K562 (cell line): ENCODE results near the gene BEST4.

Source experiments
- SMC3 ChIP-seq: conservative IDR thresholded peaks from 2 replicates; pipeline ENCODE4 v1.6.1; 2011; ENCODE audit warnings: low read depth, low read length, improper control_type of control experiment; ENCODE audit not compliant: insufficient read depth
- TF ChIP-seq, protein P1 (sequence below), 3 experiments: IDR thresholded peaks in 2 of 3; conservative IDR thresholded peaks in 1 of 3; 2 replicates each; pipeline ENCODE4 v1.5.1; 2011 to 2012; ENCODE audit warnings: low read length in 3 of 3, mild to moderate bottlenecking in 3 of 3, control low read depth in 2 of 3, improper control_type of control experiment in 1 of 3, inconsistent platforms in 1 of 3, low read depth in 1 of 3, mixed read lengths in 1 of 3, moderate library complexity in 1 of 3; ENCODE audit not compliant: insufficient read depth in 2 of 3

DNA sequence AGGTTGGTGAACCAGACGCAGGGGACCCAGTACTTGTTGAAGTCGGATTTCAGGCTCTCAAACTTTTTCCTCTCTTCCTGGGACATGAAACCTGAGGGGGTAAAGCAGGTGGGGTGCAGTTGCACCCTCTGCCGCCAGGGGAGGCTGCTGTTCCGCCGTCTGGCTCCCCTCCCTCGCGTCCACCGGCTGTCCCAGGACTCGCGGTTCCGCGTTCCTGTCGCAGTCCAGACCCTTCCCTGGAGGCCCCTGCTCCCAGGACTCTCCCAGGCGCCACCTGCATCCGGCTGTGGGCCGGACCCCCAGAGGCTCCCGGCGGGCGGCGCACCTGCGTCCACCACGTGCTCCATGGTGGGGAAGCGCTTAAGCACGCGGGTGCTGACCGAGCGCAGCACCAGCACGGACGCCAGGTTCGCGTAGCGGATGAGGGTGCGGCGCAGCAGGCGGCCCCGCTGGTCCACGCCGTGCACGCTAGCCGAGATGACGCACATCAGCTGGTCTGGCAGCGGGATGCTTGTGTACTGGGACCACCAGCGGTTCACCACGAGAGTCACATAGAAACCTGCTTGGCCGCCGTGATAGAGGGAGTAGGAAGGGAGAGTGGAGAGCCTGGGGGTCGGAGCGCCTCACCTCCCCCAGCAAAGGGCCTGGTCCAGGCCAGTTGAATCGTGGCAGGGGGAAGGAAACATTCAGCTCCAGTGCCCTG, 1.7 kb downstream of the BEST4 start:
- TF ChIP-seq SMC3: peak; percentile 87
- TF ChIP-seq, protein P1, sequence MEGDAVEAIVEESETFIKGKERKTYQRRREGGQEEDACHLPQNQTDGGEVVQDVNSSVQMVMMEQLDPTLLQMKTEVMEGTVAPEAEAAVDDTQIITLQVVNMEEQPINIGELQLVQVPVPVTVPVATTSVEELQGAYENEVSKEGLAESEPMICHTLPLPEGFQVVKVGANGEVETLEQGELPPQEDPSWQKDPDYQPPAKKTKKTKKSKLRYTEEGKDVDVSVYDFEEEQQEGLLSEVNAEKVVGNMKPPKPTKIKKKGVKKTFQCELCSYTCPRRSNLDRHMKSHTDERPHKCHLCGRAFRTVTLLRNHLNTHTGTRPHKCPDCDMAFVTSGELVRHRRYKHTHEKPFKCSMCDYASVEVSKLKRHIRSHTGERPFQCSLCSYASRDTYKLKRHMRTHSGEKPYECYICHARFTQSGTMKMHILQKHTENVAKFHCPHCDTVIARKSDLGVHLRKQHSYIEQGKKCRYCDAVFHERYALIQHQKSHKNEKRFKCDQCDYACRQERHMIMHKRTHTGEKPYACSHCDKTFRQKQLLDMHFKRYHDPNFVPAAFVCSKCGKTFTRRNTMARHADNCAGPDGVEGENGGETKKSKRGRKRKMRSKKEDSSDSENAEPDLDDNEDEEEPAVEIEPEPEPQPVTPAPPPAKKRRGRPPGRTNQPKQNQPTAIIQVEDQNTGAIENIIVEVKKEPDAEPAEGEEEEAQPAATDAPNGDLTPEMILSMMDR (IDR thresholded peaks at IDR 0.05 in 2 of 3, conservative IDR thresholded peaks at IDR 0.05 in 1 of 3; ENCODE audit: insufficient read depth in 2 of 3, low read depth in 1 of 3, low read length in 3 of 3): peak; percentile 95 to 99 (median 96)
